ENCODE results near the gene DOCK3.
"Not testable (repeated sequence)": the region's sequence is repeated elsewhere in the genome, so short reads cannot be mapped to it uniquely, and the experiment has no call there.

Gene DOCK3

GRCh38 chr3:51378065-51378464 lies 703.3 kb downstream of the DOCK3 start:
- DNase-seq, result no peak

- no peak for DNase-seq
Measured at GRCh38 chr3:51378726-51379125, 704.0 kb downstream of the DOCK3 start.

- DNase-seq, result no peak
Measured at GRCh38 chr3:51379301-51379700, 704.6 kb downstream of the DOCK3 start.

GRCh38 chr3:51379746-51380455 lies 705.2 kb downstream of the DOCK3 start:
- DNase-seq, result no peak

- no peak for DNase-seq
Measured at GRCh38 chr3:51380601-51381332, 706.0 kb downstream of the DOCK3 start.

- no peak for DNase-seq
Measured at GRCh38 chr3:51381333-51381705, 706.6 kb downstream of the DOCK3 start.

- no peak for DNase-seq
Measured at GRCh38 chr3:51382076-51382745, 707.5 kb downstream of the DOCK3 start.

GRCh38 chr3:51382947-51383578 lies 708.3 kb downstream of the DOCK3 start:
- DNase-seq, result no peak

GRCh38 chr3:51384055-51384725 lies 709.5 kb downstream of the DOCK3 start:
- DNase-seq, result no peak

- DNase-seq, result peak; percentile 93
Measured at GRCh38 chr3:51384726-51385473, 710.2 kb downstream of the DOCK3 start, which contains the start of gene MANF. TSS of gene MANF (plus strand) at chr3:51385291. CDS start at chr3:51385343, 52 bp downstream.

GRCh38 chr3:51385621-51386091 lies 710.9 kb downstream of the DOCK3 start:
- no peak for DNase-seq

- no peak for DNase-seq
Measured at GRCh38 chr3:51386159-51386851, 711.6 kb downstream of the DOCK3 start.

GRCh38 chr3:51386852-51387229 lies 712.1 kb downstream of the DOCK3 start:
- no peak for DNase-seq

- not testable (repeated sequence) for DNase-seq
Measured at GRCh38 chr3:51387281-51387680, 712.6 kb downstream of the DOCK3 start.

- DNase-seq, result no peak
Measured at GRCh38 chr3:51388286-51389029, 713.7 kb downstream of the DOCK3 start.

- no peak for DNase-seq
Measured at GRCh38 chr3:51389423-51390183, 714.9 kb downstream of the DOCK3 start.

GRCh38 chr3:51390246-51391074 lies 715.7 kb downstream of the DOCK3 start:
- DNase-seq, result no peak

- DNase-seq, result peak; percentile 88
Measured at GRCh38 chr3:51391075-51391565, 716.4 kb downstream of the DOCK3 start, which contains the start of gene RBM15B. TSS of gene RBM15B (plus strand) at chr3:51391285. CDS start at chr3:51391400, 115 bp downstream.
